Glomerular endothelial cell (primary cell): ENCODE data around the gene BACE1. TPM values are rescaled to one million over a fixed set of nuclear protein-coding genes. Genes with fewer than 3 reads are reported as not detected.
"Not testable (repeated sequence)": the region's sequence is repeated elsewhere in the genome, so short reads cannot be mapped to it uniquely, and the experiment has no call there.

Experiments
- DNase-seq: peaks from one replicate; pipeline ENCODE4 v3.0.0-alpha.2; 2011; ENCODE audit warnings: low read depth, low spot score; ENCODE audit errors: extremely low read depth
- total RNA-seq: library from RNA; depleted of rRNA; stranded (reverse); fragments of >200 nt; gene quantifications from 2 replicates; pipeline ENCODE4 v1.2.3, GENCODE V29; 2015

BACE1 gene
- total RNA-seq, 1 donor from 2014 or later, result 24.2 TPM

DNA sequence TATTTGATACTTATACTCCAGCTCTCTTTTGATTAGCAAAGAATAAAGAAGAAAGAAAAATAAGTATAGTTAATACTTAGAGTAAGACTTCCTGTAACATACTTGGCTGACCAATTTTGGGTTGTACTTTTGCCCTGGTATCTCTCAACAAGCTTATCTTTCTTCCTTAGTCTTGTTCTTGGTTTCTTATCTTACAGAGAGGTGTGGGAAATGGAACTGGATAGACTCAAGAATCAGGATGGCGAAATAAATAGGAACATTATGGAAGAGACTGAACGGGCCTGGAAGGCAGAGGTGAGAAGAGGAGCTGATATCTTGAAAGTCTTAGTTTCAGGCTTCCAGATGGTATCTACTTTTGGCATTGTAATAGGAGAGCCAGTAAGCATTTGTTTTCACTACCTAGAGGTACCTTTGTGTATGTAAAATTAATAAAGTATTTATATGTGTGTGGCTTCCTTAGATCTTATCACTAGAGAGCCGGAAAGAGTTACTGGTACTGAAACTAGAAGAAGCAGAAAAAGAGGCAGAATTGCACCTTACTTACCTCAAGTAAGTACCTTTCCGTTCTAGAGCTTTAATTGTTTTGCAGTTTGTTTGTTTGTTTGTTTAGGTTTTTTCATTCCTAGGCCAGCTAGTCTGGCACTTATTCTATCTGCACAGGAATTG lies 36.2 kb downstream of the BACE1 start:
- DNase-seq, result no peak

DNA sequence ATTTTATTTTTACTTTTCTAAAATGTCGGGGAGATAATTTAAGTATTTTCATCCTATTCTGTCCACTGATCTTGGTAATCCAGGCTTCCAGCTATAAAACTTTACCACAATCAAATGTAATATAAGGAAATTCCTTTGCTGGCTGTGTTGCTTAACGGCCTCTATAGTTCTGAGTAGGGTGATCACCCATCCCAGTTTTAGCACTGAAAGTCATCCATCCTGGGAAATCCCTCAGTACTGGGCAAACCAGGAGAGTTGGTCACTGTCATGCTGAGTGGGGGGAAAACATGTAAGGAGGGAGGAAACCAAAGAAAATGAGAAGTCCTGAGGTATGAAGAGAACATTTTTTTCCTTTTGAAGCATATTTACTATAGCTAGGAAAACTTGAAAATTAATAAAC lies 37.7 kb downstream of the BACE1 start:
- DNase-seq, result no peak

DNA sequence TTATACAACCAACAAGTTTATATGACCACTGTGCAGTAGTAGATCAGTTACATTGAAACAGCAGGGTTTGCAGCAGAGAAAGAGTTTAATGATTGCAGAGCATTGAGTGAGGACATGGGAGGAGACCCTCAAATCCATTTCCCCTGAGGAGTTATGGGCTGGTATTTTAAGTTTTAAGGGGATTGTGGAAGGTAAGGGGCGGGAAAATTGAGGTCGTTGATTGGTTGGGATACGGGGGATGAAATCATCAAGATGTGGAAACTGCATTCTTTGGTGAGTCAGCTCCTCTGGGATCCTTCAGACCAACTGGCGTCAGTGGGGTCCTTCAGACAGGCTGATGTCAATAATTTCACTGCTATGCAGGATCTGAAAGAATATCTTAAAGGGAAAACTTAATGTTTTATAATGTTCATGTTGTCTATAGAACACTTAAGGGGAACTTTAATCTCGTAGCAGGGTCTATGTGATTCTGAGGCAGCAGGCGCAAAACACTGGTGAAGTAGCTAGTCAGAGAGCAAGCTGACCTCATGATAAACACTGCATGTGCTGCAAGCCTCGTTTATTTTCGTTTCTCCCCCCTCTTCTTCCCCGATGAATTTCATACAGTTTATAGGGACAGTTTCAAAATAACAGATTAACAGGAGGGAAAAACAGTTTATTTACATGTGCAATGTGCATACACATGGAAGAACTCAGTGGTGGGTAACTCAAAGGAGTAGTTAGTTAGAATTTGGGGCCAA lies 42.3 kb downstream of the BACE1 start:
- no peak for DNase-seq

DNA sequence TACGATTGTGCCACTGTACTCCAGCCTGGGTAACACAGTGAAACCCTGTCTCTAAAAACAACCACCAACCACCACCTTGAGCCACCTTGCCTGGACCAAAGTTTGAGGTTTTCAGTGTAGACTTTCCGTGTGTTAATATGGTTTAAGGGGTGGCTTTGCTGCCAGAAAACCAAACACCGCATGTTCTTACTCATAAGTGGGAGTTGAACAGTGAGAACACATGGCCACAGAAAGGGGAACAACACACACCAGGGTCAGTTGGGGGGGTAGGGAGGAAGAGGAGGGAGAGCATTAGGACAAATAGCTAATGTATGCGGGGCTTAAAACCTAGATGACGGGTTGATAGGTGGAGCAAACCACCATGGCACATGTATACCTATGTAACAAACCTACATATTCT lies 43.9 kb downstream of the BACE1 start:
- DNase-seq, result not testable (repeated sequence)

DNA sequence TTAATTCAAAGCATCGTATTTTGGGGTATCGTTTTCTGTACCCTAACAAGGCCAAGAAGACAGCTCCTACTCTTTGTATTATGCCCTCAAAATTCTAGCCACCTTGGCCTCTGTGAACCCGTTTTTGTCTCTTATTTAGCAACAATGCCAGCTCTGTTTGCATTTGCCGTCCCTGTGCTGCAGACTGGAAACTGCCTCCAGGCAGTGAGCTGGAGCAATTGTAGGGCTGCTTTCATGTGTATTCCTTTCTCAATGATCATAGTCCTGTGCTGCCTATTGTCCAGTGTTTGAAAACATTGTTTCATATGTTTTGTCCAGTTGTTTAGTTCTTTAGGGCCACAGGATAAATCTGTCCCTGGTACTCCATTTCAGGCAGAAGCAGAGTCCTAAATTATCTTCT lies 44.8 kb downstream of the BACE1 start:
- DNase-seq, result no peak

DNA sequence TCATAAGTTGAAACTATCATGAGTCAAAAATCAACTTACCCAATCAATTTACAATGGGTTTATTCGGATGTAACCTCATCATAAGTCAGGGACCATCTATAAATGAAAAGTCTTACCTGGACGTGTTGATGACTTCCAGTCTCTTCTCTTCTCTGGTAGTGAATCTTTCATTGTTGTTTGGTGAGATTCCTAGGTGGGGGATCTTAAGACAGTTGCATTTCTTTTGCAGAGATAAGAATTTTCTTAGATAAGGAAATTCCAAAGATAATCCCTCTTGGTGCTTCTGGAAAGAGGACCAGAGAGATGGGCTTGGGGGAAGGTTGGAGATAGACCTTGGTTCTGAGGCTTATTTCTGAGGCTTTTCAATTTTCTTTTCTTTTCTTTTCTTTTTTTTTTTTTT lies 46.2 kb downstream of the BACE1 start:
- DNase-seq, result no peak

DNA sequence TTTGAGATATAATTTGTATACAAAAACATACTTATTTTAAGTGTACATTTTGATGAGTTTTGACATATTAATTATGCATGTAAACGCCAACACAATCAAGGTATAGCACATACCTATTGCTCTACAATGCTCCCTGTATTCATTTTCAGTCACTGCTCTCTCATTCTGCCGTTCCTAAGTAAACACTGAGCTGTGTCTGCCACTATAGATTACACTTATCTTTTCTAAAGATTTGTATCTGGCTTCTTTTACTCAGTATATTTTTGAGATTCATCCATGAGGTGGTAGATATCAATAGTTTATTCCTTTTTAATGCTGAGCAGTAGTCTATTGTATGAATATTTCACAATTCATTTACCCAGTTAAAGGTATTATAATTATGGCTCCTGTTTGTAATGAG lies 50.3 kb downstream of the BACE1 start:
- no peak for DNase-seq

DNA sequence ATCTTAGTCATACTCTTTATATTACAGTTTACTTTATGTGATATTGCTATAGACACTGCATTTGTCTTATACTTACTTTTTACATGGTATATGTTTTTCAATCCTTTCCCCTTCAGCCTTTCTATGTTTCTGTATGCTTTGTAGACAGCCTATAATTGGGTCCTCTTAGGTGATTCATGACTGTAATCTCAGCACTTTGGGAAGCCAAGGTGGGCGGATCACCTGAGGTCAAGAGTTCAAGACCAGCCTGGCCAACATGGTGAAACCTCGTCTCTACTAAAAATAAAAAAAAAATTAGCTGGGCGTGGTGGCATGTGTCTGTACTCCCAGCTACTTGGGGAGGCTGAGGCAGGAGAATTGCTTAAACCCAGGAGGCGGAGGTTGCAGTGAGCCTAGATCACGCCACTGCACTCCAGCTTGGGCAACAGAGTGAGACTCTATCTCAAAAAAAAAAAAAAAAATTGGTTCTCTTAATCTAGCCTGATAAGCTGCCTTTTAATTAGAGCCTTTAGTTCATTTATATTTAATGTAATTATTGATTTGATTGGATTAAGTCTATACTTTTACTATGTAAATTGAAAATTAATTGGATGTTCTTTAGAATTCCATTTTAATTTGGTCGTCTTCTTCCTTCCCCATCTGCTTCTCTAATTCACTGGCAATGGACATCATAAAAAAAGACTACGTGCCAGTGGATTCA lies 51.3 kb downstream of the BACE1 start:
- DNase-seq, result not testable (repeated sequence)

DNA sequence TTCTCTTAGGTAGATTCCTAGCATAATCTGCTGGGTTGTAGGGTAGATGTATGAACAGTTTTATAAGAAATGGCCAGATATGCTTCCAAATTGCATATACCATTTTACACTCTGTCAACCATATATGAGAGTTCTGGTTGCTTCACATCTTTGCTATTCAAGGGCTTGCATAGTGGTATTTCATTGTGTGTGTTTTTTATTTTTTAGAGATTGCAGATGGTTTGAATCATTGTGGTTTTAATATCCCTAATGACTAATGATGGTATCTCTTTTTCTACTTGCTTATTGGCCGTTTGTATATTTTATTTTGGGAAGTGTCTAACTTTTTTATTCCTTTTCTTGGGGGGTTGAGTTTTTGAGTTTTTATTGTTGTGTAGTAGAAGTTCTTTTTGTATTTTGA lies 56.6 kb downstream of the BACE1 start:
- DNase-seq, result no peak

DNA sequence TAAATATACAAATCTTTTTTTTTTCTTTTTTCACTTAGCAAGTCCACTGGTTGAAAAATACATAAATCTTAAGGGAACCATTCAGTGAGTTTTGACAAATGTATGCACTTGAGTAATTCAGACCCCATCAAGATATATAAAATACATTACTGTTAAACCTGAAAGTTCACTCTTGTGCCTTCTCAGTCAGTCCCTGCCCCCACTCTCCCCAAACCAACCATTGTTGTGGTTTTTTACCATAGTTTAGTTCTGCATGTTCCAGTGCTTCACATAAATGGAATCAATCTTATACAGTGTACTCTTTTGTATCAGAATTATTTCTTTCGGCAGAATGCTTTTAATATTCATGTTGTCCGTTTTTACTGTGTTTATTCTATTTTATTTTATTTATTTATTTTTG lies 57.5 kb downstream of the BACE1 start:
- no peak for DNase-seq

DNA sequence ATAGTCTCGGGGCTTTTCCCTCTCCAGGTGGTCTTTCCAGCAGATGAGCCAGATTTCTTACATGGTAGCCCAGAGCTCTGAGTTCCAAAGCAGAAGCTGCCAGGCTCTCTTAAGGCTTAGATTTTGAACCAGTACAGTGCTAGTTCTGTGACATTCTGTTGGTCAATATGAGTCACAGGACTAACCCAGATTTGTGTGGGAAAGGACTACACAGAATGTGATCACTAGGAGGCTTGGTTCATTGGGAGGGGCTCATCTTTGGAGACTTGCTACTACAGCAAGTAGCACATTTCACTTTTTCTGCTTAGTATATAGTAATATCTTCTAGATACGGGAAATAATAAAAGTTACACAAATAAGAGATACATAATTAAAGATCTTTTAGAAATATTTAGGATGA lies 59.5 kb downstream of the BACE1 start:
- no peak for DNase-seq

DNA sequence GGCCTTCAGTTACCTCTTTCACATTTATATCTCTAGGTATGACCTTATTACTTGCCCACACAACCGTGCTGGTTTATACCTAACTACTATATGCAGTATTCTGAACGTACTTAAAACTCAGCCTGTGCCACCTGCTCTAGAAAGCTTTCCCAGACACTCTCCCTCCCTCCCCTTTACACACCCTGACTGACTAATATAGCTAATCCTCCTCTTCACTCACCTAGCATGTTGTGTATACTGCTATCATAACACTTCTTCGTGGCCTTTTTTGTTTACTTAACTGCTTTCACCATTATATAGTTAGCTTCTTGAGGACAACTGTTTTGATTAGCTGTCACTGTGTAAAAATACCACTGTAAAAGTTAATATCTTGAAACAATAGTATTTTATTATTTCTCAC lies 60.1 kb downstream of the BACE1 start:
- DNase-seq, result no peak

DNA sequence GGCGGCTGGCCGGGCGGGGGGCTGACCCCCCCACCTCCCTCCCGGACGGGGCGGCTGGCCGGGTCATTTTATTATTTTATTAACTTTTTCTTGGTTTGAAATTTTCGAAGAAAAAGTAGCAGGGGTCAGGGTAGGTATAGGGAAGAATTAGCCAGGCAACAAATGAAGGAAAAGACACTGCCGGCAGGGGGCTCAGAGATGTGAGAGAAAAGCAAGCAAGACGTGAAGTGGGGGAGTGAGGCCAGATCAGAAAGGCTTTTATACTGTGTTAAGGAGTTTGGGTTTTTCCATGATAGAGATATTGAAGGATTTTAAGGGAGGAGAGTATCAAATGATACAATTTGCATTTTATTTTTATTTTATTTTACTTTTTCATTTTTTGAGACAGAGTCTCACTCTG lies 64.5 kb downstream of the BACE1 start:
- no peak for DNase-seq

DNA sequence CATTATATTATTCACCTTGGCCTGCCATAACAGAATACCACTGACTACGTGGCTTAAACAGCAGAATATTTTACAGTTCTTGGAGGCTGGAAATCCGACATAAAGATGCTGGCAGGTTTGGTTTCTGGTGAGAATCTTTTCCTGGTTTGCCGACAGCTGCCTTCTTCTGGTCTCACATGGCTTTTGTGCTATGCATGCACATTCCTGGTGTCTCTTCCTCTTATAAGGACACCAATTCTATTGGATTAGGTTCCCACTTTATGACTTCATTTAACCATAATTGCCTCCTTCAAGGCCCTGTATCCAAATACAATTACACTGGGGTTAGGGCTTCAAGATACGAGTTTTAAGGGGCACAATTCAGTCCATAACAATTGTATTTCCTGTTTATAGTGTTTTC lies 66.5 kb downstream of the BACE1 start:
- no peak for DNase-seq

DNA sequence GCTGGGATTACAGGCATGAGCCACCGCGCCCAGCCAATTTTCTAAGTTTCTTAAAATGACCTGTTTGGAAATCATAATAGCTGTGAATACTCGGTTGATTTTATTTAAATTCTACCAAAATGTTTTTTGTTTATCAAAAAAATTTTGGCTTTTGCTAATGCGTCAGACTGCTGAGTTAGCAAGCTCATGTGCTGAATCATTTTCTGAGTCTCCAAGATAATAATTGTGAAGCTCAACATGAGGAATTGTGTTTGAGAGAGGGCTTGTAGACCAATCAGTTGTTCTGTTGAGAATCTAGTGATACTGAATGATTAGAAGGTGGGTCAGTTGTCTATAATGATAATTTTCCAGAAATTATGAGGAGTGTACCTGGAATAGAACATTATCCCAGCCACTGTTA lies 67.7 kb downstream of the BACE1 start:
- no peak for DNase-seq

DNA sequence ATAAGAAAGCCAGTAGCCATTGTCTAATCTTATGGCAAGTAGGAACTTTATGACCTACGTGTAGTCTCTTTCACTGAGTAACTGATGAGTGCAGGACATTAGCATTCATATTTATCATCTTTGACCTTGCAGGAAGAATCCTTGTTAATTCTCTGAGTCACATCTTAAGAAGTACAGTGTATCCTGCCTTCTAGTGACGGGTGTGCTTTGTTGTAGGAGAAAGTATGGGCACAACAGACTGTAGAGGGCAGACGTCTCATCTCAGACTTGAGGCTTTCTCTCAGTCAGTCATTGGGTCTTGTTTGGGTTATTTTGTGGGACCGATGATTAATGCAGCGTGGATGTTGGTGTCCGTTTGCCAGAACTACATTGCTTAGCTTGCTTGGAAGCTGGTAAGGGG lies 76.8 kb downstream of the BACE1 start:
- DNase-seq, result peak; percentile 45

DNA sequence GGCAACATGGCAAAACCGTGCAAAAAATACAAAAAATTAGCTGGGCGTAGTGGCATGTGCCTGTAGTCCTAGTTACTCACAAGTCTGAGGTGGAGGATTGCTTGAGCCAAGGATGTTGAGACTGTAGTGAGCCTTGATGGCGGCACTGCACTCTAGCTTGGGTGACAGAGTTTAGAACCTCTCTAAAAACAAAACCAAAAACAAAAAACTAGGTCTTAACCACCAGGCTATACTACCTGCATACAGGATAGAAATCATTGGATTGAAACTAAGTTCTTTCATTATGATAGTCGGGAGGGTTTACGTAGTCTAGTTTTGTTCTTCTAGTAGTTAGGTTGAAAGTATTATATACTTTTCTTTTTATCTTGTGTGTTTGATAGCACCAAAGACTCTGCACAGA lies 77.8 kb downstream of the BACE1 start:
- DNase-seq, result no peak

Other genes with a start within 250 kb of the BACE1 start
- gene SIK3, start 217.8 kb downstream of the BACE1 start, total RNA-seq, result 14.7 and 15.1 TPM in 2 replicates
- gene PAFAH1B2, start 172.0 kb downstream of the BACE1 start, total RNA-seq, result 92.6 and 98.5 TPM in 2 replicates
- 16.8 and 21.5 TPM in 2 replicates for gene SIDT2, start 137.5 kb downstream of the BACE1 start, total RNA-seq
- gene TAGLN, start 116.9 kb downstream of the BACE1 start, total RNA-seq, result 294 and 467 TPM in 2 replicates
- 68.0 and 84.0 TPM in 2 replicates for gene PCSK7, start 84.2 kb downstream of the BACE1 start, total RNA-seq
- 8.0 and 13.1 TPM in 2 replicates for gene RNF214, start 83.6 kb downstream of the BACE1 start, total RNA-seq
- 2.3 and 6.1 TPM in 2 replicates for gene BACE1-AS, start 24.9 kb downstream of the BACE1 start, total RNA-seq
- gene CEP164, start 11.6 kb upstream of the BACE1 start, total RNA-seq, result 22.8 and 31.8 TPM in 2 replicates